HG02885 (cell line): Measurements from ENCODE around the gene CEP164.

Experiments
- ATAC-seq: cut with Tn5 transposase; IDR thresholded peaks from one replicate; pipeline ENCODE4 v1.9.1; 2021; ENCODE audit warnings: mild to moderate bottlenecking; ENCODE audit not compliant: unreplicated experiment, poor library complexity

CEP164 gene

DNA sequence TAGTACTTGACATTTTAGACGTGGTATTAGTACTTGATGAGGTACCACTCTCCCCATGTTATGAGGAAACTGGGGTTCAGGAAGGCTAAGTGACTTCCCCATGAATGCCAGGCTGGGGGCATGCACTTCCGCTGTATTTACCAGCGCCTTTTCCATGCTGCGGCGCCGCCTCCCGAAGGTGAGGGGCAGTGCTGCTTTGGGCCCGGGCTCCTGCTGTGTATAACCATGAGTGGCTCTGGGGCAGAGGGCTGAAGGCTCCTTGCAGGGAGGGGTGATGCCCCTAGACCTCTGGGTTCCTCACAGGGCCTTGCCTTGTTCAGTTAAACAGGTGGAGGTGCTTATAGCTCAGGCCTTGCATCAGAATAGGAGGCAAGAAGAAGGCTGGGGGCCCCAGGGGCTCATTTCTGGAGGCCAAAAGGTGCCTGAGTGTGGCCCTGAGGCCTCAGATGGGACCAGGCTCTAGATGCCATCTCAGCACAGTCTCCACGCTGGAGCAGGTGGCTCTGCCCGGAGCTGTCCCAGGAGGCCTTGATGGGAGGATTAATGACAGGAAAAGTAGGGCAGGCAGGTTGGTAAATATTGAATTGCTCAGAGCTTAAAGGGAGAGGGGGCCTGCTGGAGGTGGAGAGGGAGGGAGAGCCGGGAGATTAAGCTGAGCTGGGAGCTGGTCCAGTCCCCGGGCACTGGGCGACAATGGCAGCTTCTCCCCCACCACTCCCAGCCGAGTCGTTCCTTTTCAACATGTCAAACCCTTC is 129.6 kb downstream of the CEP164 start:
- ATAC-seq, result no peak

DNA sequence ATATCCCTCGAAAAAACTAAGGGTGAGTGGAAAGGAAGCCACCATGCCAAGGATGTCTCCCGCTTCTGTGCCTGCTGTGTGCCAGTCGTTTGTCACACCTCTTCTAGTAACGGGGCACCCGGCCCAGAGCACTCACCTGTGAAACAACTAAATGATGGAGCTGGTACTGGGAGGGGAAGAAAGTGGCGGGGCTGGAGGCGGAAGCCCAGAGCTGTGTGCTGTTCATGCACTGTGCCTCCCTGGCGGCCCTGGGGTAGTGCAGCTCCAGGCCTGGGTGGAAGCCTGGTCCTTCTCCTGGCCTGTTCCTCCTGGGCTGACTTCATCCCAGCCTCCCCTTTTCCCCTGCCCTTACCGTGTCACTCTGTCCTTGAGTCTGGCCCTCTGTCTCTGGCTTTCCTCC is 130.2 kb downstream of the CEP164 start:
- no peak for ATAC-seq

DNA sequence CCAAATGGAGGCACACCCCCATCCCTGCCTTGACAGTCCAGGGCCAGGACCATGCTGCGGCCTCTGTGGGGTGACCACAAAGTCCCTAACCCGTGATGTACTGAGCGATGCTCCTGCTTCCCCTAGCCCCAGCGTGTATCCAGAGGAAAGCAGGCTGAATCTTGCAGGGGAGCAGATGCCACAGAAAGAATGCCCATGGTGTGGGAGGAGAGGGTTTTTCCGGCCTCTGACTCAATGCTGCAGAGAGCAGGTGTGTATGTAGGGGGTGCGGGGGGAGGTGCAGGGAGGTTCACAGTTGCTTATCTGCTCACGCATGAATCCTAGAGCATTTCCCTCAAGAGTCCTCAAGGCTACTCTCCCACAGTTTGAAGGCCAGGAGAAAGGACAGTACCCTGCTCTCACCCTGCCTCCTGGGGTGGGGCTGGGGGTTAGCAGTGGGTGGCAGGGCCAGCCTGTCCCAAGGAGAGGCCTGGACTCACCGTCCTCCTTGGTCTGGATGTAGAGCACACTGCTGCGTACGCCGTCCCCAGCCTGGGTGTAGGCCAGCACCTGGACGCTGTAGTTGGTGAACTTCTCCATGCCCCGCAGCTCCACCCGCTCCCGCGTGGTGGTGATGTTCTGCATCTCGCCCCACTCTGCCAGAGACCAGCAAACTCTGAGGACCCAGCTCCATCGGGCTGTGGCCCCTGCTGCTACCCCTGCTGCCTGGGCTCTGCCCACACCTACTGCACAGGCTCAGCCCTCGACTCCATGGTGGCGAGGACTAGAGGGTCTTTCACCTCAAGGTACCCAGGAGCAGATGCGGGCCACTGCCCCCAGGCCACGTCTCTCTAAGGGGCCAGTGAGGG is 130.8 kb downstream of the CEP164 start:
- no peak for ATAC-seq

DNA sequence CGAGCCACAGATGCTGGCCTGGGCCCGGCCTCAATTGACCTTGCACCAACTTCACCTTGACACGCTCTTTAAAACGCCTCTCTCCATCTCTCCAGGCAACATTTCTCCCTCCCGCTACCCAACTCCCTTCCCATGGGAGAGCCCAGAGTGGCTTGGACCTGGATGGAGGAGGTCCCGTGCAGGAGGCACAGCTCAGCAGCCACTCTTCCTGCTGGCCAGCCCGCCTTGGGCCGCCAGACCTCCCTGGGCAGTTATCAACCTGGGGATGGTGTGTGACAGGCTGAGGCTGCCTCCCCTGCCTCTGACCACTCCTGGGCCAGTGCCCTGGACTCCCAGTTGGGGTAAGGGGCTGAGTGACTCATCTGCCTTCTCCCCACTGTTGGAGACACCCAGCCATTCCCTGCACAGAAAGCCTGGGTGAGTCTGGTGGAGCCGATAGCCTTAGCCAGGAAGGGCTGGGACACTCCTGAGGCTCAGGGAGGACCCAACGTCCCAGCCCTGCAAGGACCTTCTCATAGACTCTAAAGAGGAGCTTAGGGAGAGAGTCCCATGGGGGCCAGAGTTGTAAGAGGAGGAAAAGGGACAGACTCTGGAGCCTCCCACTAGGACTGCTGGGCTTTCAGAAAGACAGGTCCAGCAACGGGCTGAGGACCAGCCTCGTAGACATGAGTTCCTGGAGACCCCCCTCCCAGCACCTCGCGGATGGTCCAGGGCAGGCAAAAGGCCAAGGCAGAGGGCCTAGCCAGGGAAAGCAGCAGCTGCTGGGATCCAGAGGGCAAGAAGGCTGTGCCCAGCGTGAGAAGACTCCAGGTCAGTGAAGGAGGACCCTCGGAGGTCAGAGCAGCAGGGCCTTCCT is 131.7 kb downstream of the CEP164 start:
- no peak for ATAC-seq

DNA sequence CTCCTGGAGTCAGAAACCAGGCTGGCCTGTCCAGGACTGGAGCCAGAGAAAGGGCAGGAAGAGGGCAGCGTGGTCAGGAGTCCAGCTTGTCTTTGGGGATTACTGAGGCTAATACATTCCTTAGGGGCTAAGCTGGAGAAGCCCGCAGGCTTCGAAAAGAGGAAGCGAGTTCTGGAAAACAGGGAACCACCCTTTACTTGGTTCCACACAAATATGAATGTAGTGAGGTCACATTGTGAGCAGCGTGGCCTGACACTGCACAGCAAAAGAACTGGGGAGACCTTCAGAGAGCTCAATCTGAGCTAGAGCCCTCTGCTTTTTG is 132.3 kb downstream of the CEP164 start:
- no peak for ATAC-seq

DNA sequence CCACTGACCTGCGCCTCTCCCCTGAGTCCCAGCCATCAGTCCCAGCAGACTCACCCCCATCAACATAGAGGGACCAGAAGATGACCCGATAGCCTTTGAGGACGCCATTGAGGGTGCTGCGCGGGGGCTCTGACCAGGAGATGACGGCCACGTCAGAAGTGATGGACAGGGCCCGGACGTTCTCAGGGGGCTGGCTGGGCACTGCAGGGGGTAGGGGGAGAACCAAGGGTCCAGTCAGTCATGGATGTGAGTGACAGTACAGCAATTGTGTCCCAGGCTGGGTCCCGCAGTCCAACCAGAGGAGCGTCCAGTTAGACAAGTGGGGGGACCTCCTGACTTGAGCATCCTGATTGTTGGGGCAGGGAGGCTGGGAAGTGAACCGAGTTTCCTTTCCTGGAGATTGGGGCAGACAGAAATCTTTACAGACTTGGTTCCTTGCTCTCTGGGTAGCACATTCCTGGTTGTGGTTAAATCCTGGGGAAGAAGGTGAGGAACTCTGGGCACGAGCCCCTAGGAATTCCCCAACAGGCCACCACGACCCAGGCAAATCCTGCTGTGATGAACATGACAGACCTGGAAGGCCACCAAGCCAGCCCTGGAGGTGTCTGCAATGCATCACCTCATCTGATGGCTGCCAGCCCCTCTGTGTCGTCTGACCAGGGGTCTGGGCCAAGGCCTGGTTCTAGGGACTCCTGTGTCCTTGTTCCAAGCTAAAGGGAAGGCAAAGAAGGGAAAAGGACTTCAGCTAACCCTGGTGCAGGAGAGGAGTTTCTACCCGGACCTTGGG is 133.9 kb downstream of the CEP164 start:
- ATAC-seq, result no peak

DNA sequence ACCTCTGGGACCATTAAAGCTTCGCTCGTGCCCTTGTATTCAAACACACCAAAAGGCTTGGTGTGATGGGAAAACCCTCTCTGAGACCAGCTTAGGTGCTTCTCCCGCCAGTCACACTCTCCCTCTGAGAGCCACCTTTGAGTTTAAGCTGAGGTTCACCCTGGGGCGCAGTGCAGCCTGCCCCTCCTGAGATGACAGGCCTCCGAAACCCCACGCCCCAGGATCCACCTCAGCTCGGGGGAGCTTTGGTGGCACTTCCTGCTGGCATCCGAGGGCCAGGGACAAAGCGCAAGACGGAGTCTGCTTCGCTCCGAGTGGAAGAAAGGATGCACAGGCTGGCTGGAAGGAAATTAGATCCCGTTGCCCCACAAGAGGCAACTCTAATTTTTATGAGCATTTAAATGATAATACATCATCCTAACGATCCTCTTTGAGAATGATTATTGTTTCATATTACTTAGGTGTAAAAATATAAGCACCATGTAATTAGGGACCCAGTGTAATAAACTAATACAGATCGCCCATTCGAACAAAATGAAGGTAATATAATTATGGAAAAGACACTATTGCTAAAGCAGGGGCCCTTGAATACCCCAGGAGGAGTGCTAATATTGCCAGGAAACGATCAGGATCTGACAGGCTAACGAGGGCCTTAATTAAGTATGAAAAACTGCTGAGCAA is 134.7 kb downstream of the CEP164 start:
- ATAC-seq, result no peak

DNA sequence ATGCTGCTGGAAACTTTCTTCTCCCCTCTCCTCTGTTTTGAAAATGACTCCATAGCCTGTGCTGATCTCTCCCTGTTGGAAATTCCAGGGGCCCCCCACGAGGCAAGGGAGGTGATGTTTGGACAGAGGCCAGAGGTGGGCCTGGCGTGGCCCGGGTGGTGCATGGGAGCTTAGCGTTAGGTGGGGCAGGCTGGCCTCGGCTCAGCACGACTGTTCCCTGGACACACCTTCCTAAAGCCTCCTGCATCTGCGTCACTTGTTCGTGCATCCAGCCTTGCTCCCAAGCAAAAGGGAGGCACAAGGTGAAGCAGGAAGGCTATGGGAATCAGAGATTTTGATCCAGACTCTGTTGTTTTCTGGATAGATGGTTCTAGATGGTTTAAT is 135.2 kb downstream of the CEP164 start:
- ATAC-seq, result no peak
